NCI-H774 (cell line): ENCODE results near the gene DNAJC16.
"Not testable (repeated sequence)": the region's sequence is repeated elsewhere in the genome, so short reads cannot be mapped to it uniquely, and the experiment has no call there.

Experiments
- DNase-seq: peaks from one replicate; lab custom pipeline; 2025; lab: John Stamatoyannopoulos, UW

The DNAJC16 gene

GRCh38 chr1:15583016-15583706, 56.5 kb downstream of the DNAJC16 start:
- no peak for DNase-seq

- DNase-seq, result no peak
Observed at GRCh38 chr1:15584489-15585363, 58.1 kb downstream of the DNAJC16 start, which contains the start of gene AGMAT. TSS of gene AGMAT (minus strand) at chr1:15585051. CDS start at chr1:15584967, 84 bp downstream.

GRCh38 chr1:15592285-15592684, 65.6 kb downstream of the DNAJC16 start:
- no peak for DNase-seq

DNA sequence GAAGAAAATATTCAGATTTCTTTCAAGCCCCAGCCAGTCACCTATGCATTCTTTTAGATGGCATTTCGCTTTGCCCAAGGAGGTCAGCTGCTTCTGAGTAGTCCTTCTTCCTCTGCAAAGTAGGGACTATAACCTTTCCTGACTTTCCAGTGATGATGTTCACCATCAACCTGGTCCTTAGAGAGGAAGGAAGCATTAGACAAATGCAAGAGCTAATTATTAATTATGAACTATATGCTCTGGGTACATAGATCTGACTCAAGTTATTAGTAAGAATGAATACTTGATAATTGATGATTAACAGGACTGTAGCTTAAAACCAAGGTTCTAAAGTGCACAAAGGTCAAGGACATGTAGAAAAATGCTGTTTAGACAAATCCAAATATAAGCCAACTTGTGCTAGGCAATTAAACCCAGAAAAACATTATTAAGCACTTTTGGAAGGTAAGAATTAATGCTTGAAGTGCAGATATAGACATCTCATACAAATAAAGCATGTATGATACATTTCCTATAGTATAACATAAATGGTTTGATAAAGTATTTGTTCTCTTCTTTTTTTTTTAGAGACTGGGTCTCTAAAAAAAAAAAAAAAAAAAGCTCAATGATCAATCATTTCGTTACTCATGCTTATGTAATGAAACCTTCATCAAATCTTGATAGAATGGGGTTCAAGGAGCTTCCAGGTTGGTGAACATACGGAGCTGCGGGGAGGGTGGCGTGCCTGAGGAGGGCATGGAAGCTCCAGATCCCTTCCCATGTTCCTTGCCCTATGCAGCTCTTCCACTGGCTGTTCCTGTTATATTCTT, 69.4 kb downstream of the DNAJC16 start:
- DNase-seq, result no peak

GRCh38 chr1:15598436-15598835, 71.8 kb downstream of the DNAJC16 start:
- no peak for DNase-seq

DNA sequence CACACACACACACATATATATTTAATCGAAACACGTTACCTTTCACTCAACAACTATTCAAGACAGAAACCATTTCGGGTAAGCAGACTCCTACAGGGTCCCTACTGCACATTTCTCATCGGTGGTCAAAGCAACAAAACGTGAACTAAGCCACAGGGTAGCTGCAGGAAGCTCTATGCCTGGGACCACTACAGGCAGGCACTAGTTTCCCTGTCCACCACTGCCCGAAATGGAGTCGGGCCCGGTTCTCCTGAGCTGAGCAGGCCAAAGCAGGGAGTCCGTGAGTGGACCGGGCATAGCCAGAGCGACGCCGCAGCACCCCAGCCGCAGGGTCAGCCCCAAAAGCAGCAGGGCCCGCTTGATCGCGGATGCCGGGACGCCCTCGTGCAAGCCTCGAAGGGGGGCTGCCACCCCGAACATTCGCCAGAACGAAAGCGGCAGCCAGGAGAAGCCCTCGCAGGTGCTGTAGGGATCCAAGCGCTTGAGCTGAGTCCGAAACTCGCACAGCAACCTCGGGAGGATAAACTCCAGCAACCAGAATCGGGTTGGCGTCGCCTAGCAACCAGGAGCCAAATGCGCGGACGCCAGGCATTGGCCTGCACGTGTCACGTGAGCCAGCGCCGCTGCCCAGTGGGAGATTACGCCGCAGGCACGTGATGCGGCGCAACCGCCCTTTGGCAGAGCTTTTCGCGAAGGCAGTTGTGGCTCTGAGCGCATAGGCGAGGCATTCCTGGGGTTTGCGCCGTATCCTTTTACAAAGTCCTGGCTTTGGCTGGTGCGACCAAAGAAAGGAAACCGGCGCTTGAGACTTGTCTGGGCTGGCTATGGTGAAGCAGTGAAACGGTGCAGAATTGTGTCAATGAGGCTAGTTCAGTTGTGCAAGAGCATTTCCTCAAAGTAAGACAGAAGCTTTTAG, 76.7 kb downstream of the DNAJC16 start:
- DNase-seq, result peak; percentile 89

GRCh38 chr1:15603966-15604282, 77.3 kb downstream of the DNAJC16 start:
- not testable (repeated sequence) for DNase-seq

DNA sequence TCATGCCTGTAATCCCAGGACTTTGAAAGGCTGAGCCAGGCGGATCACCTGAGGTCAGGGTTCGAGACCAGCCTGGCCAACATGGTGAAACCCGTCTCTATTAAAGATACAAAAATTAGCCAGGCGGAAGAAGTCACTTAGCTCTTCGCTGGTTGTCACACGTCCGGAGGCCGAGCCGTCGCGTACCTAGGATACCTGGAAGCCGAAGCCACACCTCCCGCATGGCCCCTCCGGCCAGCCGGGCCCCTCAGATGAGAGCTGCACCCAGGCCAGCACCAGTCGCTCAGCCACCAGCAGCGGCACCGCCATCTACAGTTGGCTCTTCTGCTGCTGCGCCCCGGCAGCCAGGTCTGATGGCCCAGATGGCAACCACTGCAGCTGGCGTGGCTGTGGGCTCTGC, 77.8 kb downstream of the DNAJC16 start:
- DNase-seq, result not testable (repeated sequence)

GRCh38 chr1:15605398-15606383, 79.0 kb downstream of the DNAJC16 start:
- no peak for DNase-seq

- no peak for DNase-seq
Observed at GRCh38 chr1:15609631-15610030, 83.0 kb downstream of the DNAJC16 start.

DNA sequence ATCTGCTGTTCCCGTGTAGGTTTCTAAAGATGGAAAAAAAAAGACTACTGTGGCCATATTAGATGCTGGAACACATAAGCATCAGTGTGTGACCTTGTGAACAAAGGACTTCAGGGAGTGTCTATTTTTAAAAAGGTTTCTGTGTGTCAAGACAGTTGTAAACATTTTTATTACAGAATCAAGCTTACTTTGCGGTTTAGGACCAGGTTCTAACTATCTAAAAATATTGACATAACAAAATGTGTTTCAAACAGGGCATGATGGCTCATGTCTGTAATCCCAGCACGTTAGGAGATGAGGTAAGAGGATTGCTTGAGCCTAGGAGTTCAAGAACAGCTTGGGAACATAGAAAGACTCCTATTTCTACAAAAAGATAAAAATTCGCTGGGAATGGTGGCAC, 83.5 kb downstream of the DNAJC16 start:
- peak; percentile 22 for DNase-seq

- no peak for DNase-seq
Observed at GRCh38 chr1:15616373-15617172, 89.9 kb downstream of the DNAJC16 start.

GRCh38 chr1:15617173-15618076, 90.8 kb downstream of the DNAJC16 start, which contains the start of gene DDI2:
TSS of gene DDI2 (plus strand) at chr1:15617458. CDS start at chr1:15617671, 213 bp downstream.
- peak; percentile 84 for DNase-seq

DNA sequence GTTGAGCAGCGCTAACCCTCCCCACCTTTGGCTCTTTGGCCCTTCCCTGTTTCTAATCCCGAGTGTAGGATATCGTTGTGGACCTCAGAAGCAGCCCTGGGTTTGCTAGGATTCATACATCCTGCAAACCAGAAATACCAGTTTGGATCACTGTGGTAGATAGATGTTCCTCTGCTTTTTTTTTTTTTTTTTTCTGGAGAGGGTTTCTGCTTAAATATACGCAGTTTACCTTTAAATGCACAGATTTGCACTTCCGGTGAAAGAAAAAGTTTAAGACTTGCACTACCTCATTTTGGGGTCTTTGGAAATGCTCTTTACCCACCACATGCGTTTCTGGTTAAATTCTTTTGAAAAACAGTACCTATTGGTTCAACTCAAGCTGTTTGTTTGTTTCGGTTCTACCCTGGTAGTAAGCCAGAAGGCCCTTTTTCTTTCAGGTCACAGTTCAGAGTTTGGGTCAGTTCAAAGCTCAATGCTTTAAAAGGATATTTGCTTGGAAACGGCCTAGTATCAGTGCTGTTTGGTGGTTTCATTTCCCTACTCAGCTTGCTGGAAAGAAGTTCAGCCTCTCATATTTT, 91.5 kb downstream of the DNAJC16 start:
- DNase-seq, result no peak

DNA sequence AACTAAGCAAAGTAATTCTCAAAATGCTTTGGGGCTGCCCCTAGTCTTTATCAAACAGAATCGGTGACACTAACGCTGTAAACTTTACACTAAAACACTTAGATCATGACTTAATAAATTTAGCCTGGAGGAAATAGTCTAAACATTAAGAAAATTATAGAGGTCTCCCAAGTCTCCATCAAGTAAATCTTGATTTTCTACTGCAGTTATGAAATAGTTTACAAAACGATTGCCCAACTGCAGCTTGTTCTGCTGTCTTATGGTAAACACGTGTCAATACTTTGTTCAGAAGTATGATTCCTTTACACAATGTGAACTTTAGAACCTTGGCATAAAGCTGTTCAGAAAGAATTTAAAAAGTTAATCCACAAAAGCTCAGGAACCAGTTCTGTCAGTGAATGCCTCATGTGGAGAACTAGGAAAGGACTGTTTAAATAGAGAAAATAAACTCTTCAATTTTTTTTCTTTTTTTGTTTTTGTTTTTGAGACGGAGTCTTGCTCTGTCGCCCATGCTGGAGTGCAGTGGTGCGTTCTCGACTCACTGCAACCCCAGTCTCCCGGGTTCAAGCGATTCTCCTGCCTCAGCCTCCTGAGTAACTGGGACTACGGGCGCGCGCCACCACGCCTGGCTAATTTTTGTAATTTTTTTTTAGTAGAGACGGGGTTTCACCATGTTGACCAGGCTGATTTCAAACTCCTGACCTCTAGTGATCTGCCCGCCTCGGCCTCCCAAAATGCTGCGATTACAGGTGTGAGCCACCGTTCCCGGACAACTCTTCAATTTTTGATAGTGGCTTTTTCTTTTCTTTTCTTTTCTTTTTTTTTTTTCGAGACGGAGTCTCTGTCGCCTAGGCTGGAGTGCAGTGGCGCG, 92.2 kb downstream of the DNAJC16 start:
- no peak for DNase-seq

DNA sequence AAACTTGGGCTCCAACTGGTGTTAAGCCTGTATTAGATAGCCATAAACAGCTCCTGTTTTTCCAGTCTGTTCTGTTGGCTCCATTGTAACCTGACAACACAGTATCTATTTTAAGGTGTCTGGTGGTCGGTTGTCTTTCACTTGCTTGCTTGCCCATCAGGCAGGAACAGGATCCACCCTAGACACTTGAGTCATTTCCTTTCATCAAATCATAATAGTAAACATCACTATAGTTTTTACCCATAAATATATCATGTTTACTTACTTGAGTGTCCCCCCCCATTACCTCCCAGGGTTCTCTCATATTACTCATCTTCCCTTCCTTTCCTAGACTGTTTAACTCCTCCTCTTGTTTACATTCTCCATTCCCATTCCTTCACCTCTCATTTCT, 93.5 kb downstream of the DNAJC16 start:
- no peak for DNase-seq
